NCI-H460 (cell line): ENCODE data around the gene PGBD5. TPM values are rescaled to one million over a fixed set of nuclear protein-coding genes. Genes with fewer than 3 reads are reported as not detected.
"Not testable (repeated sequence)": the region's sequence is repeated elsewhere in the genome, so short reads cannot be mapped to it uniquely, and the experiment has no call there.

Experiments used
- DNase-seq: peaks from one replicate; pipeline ENCODE4 v3.0.0-alpha.2; 2016; ENCODE audit warnings: low read depth; ENCODE audit errors: extremely low read depth
- total RNA-seq: library from RNA; depleted of rRNA; stranded (reverse); fragments of >200 nt; shearing (Covaris generic); gene quantifications from 2 replicates; pipeline ENCODE4 v1.2.3, GENCODE V29; 2014

Gene PGBD5
- total RNA-seq, 1 experiment from 2014 or later: not detected

GRCh38 chr1:230427094-230427876, 1.2 kb upstream of the PGBD5 start:
- no peak for DNase-seq

GRCh38 chr1:230425252-230426091, 660 bp downstream of the PGBD5 start:
- no peak for DNase-seq

- no peak for DNase-seq
Observed at GRCh38 chr1:230424391-230425251, 1.5 kb downstream of the PGBD5 start.

GRCh38 chr1:230423951-230424350, 2.2 kb downstream of the PGBD5 start:
- no peak for DNase-seq

- DNase-seq: no peak
Observed at GRCh38 chr1:230423261-230423660, 2.9 kb downstream of the PGBD5 start.

- DNase-seq: no peak
Observed at GRCh38 chr1:230422221-230422981, 3.7 kb downstream of the PGBD5 start.

- no peak for DNase-seq
Observed at GRCh38 chr1:230421481-230421880, 4.7 kb downstream of the PGBD5 start.

- DNase-seq: not testable (repeated sequence)
Observed at GRCh38 chr1:230420372-230420771, 5.8 kb downstream of the PGBD5 start.

- no peak for DNase-seq
Observed at GRCh38 chr1:230416430-230416829, 9.7 kb downstream of the PGBD5 start.

GRCh38 chr1:230415405-230416132, 10.6 kb downstream of the PGBD5 start:
- no peak for DNase-seq

- DNase-seq: no peak
Observed at GRCh38 chr1:230414694-230415093, 11.4 kb downstream of the PGBD5 start.

GRCh38 chr1:230414102-230414501, 12.0 kb downstream of the PGBD5 start:
- no peak for DNase-seq

- no peak for DNase-seq
Observed at GRCh38 chr1:230413061-230413460, 13.1 kb downstream of the PGBD5 start.

- no peak for DNase-seq
Observed at GRCh38 chr1:230408971-230409370, 17.2 kb downstream of the PGBD5 start.

- no peak for DNase-seq
Observed at GRCh38 chr1:230407351-230407750, 18.8 kb downstream of the PGBD5 start.

GRCh38 chr1:230406727-230407126, 19.4 kb downstream of the PGBD5 start:
- DNase-seq: not testable (repeated sequence)

- no peak for DNase-seq
Observed at GRCh38 chr1:230403442-230403841, 22.7 kb downstream of the PGBD5 start.

- no peak for DNase-seq
Observed at GRCh38 chr1:230401763-230402294, 24.3 kb downstream of the PGBD5 start.

- DNase-seq: no peak
Observed at GRCh38 chr1:230401101-230401500, 25.0 kb downstream of the PGBD5 start.
